ENCODE measurements around the gene CPXM2.

DNA sequence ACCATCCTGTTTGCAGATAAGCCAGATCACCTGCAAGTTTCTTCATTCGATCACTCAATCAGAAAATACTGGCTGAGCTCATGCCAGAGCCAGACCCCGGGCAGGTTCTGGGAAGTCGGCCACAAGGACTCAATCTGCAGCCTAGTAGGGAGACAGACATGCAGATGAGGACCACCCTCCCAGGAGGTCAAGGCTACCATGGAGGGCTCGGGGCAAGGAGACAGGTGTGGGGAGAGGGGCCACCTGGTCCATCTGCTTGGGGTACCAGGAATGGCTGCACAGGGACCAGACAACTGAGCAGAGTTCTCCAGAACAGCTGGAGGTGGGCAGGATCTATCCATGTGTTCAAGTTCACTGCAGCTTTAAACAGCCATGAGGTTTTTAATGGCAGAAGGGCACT lies 16.8 kb upstream of the CPXM2 start:
- TF ChIP-seq FOXM1 (IDR thresholded peaks at IDR 0.05; ENCODE audit: borderline replicate concordance) (no peak), HDGF (IDR thresholded peaks at IDR 0.05; ENCODE audit: borderline replicate concordance) (no peak), SP1 (IDR thresholded peaks at IDR 0.05) (no peak), SUZ12 (IDR thresholded peaks at IDR 0.05) (no peak)
- TF ChIP-seq, protein P1, sequence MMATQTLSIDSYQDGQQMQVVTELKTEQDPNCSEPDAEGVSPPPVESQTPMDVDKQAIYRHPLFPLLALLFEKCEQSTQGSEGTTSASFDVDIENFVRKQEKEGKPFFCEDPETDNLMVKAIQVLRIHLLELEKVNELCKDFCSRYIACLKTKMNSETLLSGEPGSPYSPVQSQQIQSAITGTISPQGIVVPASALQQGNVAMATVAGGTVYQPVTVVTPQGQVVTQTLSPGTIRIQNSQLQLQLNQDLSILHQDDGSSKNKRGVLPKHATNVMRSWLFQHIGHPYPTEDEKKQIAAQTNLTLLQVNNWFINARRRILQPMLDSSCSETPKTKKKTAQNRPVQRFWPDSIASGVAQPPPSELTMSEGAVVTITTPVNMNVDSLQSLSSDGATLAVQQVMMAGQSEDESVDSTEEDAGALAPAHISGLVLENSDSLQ (IDR thresholded peaks at IDR 0.05): no peak
